NCI-H2081 (cell line): ENCODE results near the gene IGLL5.
"Not testable (repeated sequence)": the region's sequence is repeated elsewhere in the genome, so short reads cannot be mapped to it uniquely, and the experiment has no call there.

ENCODE experiments used
- DNase-seq, 2 experiments: peaks; one replicate each; lab custom pipeline; 2025; lab: John Stamatoyannopoulos, UW

IGLL5 gene

GRCh38 chr22:22914726-22915669, 27.4 kb downstream of the IGLL5 start:
- no peak for DNase-seq

GRCh38 chr22:22915670-22916035, 28.0 kb downstream of the IGLL5 start:
- no peak for DNase-seq

GRCh38 chr22:22916215-22916951, 28.8 kb downstream of the IGLL5 start:
- no peak for DNase-seq

GRCh38 chr22:22916952-22917290, 29.3 kb downstream of the IGLL5 start:
- DNase-seq: no peak

GRCh38 chr22:22917377-22917776, 29.8 kb downstream of the IGLL5 start:
- no peak for DNase-seq

GRCh38 chr22:22918297-22918965, 30.8 kb downstream of the IGLL5 start:
- no peak for DNase-seq

GRCh38 chr22:22919041-22919440, 31.4 kb downstream of the IGLL5 start:
- no peak for DNase-seq

- DNase-seq: no peak
These were observed 32.6 kb downstream of the IGLL5 start for GRCh38 chr22:22920104-22920654.

- no peak for DNase-seq
These were observed 33.4 kb downstream of the IGLL5 start for GRCh38 chr22:22920910-22921550.

GRCh38 chr22:22921575-22921974, 34.0 kb downstream of the IGLL5 start:
- DNase-seq: no peak

- not testable (repeated sequence) for DNase-seq
These were observed 34.7 kb downstream of the IGLL5 start for GRCh38 chr22:22922092-22922953.

GRCh38 chr22:22922954-22923319, 35.3 kb downstream of the IGLL5 start:
- DNase-seq: no peak

- no peak for DNase-seq
These were observed 35.8 kb downstream of the IGLL5 start for GRCh38 chr22:22923379-22923778.

GRCh38 chr22:22923930-22924329, 36.3 kb downstream of the IGLL5 start:
- DNase-seq: no peak

- no peak for DNase-seq
These were observed 36.9 kb downstream of the IGLL5 start for GRCh38 chr22:22924369-22925145.

- DNase-seq: no peak
These were observed 37.7 kb downstream of the IGLL5 start for GRCh38 chr22:22925146-22925804.

GRCh38 chr22:22925805-22926369, 38.3 kb downstream of the IGLL5 start:
- DNase-seq: no peak

GRCh38 chr22:22926370-22927195, 39.0 kb downstream of the IGLL5 start:
- DNase-seq: no peak
